Activated CD4-positive, alpha-beta T cell treated with anti-CD3 and anti-CD28 coated beads, Interleukin-2, amount 50 U/mL, for 1 hour (primary cell): ENCODE measurements around the gene TPRN.

ENCODE experiments used
- DNase-seq: peaks from one replicate; pipeline ENCODE4 v3.0.0-alpha.2; 2020

The TPRN gene

DNA sequence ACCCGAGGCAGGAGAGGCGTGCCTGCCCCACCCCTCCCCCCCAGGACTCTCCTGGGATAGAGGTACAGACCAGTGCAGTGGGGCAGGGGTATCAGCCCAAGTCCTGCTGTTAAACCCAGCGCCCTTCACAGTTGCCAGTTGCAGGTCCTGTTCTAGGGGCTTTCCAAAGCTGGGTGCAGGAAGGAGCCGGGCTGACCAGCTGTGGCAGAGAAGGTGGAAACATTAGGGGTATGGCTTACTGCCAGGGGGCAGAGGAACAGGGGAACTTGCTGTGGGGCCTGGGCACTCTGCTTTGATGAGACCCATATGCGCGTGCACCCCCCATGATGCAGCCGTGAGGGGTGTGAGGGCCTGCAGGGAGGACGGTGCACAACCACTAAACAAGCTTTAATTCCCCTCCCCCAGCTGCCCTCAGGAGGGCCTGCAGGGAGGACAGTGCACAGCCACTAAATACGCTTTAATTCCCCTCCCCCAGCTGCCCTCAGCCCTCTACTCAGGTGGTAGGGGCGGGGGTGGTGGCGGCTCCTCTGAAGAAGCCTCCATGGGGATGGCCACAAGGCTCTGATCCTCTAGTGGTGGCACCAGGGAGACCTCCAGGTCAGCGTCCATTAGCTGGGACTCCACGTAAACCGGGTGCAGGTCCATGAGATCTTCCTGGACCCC lies 29.9 kb downstream of the TPRN start:
- DNase-seq, result no peak

DNA sequence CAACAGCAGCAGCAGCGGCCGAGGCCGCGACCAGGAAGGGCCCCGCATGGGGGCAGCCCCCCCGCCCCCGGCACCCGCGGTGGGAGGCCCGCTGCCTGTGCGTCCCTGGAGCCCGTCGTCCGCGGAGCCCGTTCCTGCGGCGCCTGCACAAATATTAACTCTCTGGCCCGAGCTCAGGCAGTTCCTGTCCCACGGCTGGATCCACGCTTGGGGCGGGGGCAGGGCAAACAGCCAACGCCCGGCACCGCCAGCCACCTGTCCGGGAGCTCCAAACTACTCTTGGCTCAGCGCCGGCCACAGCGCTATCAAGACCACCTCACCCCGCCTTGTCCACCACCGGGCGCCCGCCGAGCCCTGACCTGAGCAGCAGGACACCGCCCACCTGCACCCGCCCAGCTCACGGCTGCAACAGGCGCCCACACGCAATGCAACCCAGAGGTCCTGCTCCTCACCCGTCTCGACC lies 30.6 kb downstream of the TPRN start, which contains the start of gene LRRC26:
LRRC26 (minus strand) TSS at position 156 of the 463 bp plus-strand sequence; CDS start at position 48, 108 bp downstream.
- no peak for DNase-seq

DNA sequence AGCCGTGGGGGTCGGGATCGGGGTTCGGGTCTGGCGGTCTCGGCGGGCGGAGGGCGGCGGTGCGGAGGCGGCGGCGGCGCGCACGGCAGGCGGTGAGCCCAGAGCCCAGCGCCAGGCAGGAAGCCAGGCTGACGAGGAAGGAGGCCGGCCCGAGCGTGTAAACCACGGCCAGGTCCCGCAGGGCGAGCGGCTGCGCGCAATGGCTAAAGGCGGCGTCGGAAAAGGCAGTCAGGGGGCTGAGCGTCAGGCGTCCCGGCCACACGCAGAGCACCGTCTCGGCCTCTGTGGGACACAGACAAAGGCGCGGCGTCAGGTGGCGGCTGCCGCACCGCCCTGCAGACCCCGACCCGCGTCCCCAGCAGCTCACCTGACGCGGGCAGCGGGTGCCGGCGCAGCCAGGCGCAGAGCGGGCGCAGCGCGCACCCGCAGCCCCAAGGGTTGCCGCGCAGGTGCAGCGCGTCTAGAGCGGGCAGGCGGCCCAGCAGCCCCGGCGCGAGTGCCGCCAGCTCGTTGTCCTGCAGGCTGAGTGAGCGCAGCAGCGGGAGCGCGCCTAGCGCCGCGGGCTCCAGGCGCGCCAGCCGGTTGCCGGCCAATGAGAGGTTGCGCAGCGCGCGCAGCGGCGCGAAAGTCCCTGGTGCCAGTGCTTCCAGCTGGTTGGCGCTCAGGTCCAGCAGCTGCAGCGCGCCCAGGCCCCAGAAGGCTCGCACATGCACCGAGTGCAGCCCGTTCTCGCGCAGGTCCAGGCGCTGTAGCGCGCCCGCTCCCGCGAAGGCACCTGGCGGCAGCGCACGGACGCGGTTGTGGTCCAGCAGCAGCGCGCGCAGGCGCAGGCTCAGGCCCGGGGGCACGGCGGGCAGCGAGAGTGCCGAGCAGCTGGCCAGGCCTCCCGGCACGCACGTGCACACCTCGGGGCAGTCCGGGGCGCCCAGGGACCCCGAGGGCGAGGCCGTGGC lies 31.4 kb downstream of the TPRN start:
- DNase-seq, result no peak

DNA sequence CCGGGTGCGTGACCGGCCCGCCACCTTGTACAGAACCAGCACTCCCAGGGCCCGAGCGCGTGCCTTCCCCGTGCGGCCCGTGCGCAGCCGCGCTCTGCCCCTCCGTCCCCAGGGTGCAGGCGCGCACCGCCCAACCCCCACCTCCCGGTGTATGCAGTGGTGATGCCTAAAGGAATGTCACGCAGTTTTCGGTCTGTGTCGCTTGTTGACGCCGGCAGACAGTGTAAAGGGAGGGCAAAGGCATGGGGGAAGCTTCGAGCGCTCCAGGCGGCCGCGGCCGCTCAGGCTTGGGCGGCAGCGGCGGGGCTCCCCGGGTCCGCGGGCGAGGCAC lies 32.0 kb downstream of the TPRN start:
- no peak for DNase-seq

DNA sequence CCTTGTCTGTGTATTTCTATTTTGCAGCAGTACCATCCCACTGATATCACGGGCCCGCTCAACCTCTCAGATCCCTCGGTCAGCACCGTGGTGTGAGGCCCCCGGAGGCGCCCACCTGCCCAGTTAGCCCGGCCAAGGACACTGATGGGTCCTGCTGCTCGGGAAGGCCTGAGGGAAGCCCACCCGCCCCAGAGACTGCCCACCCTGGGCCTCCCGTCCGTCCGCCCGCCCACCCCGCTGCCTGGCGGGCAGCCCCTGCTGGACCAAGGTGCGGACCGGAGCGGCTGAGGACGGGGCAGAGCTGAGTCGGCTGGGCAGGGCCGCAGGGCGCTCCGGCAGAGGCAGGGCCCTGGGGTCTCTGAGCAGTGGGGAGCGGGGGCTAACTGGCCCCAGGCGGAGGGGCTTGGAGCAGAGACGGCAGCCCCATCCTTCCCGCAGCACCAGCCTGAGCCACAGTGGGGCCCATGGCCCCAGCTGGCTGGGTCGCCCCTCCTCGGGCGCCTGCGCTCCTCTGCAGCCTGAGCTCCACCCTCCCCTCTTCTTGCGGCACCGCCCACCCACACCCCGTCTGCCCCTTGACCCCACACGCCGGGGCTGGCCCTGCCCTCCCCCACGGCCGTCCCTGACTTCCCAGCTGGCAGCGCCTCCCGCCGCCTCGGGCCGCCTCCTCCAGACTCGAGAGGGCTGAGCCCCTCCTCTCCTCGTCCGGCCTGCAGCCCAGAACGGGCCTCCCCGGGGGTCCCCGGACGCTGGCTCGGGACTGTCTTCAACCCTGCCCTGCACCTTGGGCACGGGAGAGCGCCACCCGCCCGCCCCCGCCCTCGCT lies 32.6 kb downstream of the TPRN start:
- DNase-seq, result no peak

DNA sequence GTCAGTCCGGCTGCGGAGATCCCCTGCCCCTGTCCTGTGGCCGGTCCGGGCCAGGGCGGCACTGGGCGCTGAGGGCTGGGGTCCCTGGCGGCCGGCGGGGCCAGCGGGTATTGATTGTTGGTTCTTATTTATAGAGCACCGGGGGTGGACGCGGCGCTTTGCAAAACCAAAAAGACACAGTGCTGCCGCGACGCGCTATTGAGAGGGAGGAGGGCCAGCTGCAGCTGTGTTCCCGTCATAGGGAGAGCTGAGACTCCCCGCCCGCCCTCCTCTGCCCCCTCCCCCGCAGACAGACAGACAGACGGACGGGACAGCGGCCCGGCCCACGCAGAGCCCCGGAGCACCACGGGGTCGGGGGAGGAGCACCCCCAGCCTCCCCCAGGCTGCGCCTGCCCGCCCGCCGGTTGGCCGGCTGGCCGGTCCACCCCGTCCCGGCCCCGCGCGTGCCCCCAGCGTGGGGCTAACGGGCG lies 33.2 kb downstream of the TPRN start:
- no peak for DNase-seq

DNA sequence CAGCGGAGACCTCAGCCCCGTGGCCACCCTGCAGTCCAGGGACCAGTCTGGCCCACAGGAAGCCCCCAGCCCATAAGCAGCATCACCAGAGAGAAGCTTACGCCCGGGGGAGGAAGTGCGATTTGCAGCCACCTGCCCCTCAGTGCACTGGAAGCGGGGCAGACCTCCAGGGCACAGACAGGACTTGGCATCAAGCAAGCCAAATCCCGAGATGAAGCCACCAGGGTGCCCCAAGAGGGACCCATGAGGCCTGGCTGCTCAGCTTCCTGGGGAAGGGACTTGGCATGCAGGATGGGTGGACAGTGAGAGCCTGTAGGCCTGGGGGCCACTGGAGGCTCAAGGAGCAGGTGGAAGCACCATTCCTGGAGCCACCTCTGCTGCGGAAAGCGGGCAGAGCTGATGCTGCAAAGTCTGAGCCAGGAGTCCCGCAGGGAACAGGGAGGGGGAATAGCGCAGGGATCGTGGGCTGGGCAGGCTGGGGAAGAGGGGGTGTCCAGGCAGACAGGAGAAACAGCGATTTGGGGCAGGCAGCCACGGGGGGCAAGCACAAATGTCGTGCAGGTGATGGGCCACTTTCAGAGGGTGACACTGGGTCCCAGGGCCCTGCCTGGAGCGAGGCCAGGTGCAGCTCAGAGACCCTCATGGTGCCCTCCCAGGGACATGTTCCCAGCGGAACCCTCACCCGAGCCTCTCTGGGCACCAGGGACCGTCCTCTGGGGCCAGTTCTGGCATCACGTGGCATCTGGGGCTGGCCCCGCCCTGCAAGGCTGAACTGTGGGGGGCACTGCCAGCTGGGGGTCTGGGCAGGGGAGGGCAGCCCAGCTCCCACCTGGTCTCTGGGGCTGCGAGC lies 33.9 kb downstream of the TPRN start:
- no peak for DNase-seq

DNA sequence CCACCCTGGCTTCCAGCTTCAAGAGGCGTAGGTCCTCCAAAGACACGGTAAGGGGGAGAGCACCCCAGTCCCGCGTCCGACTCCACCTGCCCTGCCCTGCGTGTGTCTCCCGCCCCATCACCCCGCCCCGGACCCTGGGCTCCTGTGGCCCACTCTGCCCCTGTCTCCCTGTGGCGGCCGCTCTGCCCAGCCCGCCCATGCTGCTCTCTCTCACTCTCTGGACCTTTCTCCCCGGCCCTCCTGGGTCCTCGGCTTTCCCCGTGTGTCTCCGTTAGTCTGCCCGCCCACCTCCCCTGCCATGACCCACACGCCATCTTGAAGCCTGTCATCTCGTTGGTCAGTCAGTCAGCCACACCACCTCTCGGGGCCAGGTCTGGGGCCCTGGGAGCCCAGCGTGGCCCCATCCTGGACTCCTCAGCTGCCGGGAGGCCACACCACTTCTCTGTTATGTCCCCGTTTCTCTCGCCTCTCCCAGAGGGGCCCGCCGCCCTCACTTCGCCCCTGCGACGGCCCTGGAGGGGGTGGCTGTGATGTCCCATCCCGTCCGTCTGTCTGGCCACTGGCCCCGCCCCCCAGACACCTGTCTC lies 35.2 kb downstream of the TPRN start:
- DNase-seq, result no peak

DNA sequence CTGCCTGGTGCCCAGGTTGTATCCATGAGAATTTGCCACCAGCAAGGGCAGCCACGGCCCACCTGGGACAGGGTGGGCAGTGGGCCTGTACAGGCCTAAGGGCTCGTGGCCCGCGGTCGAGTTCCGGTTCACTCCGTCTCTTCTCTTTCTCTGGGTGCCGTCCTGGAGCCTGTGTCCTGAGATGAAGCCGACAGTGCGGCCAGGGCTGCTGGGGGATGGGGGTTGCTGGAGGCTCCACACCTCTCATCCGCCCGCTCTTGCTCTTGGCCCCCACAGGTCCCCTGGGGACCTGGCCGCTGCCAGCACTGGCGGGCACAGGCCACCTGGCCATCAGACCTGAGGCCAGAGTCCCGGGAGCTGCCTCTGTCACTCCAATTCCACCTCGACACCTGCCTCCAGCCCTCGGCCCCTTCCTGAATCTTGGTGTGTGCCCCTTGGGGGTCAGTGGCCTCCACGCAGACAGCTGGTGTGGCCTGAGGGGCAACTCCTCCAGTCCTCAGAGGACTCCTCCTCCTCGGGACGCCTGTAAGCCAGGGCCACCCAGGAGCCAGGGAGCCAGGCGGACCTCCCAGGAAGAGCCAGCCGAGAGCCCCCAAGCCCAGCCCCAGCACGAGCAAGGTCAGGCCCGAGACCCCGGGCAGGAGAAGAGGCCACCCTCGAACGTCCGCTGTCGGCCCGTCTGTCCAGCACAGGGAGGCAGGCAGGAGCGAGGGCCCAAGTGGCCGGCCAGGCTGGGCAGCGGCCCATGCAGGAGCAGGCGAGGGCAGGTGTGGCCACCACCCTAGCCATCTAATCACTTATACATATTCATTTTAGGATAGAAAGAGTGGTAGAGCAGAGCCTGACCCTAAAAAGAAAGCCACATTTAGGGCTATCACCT lies 35.9 kb downstream of the TPRN start:
- DNase-seq, result no peak

DNA sequence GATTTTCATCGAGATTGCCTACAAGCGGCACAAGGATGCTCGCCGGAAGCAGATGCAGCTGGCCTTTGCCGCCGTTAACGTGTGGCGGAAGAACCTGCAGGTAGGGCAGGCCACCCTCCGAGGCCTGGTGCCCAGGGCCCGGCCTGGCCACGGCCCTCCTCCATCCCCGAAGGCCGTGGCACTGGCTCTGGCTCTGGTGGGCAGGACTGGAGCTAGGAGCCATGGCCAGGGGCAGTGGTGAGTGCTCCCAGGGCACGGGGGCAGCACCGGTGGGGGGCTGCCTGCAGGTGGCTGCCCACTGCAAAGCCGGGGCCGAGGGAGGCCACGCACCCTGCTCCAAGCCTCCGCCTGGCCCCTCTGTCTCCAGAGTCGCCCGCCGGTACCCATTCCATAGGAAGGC lies 36.7 kb downstream of the TPRN start:
- no peak for DNase-seq

DNA sequence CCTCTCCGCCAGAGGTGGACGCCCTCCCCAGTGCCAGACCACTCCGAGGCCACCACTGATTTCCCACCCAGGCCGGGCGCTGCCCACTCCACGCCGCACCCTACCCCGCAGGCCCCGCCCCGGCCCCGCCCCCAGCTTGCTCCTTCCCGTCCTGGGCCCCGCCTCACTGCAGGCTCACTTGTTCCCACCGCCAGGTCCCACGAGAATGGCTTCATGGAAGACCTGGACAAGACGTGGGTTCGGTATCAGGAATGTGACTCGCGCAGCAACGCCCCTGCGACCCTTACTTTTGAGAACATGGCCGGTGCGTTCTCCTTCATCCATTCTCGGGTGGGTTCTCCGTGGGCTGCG lies 37.2 kb downstream of the TPRN start:
- DNase-seq, result no peak

DNA sequence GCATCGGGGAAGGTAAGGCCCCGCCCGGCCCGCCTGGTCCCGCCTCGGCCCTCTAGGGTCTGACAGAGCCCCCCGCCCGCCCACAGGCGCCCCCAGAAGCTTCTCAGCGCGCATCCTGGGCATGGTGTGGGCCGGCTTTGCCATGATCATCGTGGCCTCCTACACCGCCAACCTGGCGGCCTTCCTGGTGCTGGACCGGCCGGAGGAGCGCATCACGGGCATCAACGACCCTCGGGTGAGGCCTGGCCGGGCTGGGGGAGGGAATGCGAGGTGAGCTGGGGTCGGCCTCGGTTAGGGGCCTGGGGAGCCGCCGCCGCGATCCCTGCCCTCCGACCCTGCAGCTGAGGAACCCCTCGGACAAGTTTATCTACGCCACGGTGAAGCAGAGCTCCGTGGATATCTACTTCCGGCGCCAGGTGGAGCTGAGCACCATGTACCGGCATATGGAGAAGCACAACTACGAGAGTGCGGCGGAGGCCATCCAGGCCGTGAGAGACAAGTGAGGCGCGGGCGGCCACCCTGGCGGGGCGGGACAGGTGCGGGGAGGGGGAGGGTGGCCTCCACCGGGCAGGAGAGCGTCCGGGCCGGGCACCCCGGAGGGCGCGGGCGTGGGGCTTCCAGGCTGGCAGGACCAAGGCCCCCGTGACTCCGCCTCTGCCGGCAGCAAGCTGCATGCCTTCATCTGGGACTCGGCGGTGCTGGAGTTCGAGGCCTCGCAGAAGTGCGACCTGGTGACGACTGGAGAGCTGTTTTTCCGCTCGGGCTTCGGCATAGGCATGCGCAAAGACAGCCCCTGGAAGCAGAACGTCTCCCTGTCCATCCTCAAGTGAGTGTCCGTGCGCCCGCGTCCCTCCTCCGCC lies 37.8 kb downstream of the TPRN start:
- DNase-seq, result no peak

DNA sequence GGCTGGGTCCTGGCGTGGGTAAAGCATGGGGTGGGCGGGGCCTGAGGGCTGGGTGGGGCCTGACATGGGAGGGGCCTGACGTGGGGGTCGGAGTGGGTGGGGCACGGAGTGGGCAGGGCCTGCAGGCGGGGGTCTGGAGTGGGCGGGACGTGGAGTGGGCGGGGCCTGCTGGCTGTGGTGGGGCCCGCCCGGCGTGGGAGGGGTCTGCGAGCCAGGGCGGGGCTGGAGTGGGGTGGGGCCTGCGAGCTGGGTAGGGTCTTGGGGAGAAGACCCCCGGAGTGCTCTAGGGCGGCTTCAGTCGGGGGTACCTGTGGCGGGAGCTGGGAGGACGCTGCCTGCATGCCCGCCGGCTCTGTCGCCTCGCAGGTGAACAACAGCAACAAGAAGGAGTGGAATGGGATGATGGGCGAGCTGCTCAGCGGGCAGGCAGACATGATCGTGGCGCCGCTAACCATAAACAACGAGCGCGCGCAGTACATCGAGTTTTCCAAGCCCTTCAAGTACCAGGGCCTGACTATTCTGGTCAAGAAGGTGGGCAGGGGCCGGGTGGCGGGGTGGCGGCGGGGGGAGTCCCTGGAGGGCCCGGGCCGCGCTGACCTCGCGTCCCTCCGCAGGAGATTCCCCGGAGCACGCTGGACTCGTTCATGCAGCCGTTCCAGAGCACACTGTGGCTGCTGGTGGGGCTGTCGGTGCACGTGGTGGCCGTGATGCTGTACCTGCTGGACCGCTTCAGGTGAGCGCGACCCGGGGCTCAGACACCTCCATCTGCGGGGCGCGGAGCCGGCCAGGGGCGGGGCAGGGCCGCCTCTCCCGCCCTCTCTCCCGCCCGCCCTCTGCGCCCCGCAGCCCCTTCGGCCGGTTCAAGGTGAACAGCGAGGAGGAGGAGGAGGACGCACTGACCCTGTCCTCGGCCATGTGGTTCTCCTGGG lies 38.7 kb downstream of the TPRN start:
- no peak for DNase-seq

DNA sequence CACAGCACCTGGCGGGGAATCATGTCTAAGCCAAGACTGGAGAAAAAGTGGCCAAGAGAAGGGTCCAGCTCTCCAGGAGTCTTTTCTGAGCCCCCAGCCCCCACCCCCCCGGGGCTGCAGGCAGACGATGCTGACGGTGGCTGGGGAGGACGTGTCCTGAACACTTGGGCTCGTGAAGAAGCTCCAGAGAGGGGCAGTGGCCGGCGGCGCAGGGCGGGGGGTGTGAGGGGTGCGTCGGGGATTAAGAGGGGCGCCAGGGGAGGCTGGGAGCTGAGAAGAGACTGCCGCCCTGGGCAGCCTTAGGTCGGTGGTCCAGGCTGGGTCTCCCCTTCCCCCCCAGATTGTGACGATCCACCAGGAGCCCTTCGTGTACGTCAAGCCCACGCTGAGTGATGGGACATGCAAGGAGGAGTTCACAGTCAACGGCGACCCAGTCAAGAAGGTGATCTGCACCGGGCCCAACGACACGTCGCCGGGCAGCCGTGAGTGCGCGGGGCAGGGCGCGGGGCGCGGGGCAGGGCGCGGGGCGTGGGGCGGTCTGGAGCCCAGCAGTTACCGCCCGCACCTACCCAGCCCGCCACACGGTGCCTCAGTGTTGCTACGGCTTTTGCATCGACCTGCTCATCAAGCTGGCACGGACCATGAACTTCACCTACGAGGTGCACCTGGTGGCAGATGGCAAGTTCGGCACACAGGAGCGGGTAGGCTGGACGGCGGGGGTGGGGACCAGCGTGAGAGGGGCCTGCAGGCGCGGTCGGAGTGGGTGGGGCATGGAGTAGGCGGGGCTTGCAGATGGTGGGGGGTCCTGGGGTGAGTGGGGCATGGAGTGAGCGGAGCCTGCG lies 39.6 kb downstream of the TPRN start:
- DNase-seq, result no peak

DNA sequence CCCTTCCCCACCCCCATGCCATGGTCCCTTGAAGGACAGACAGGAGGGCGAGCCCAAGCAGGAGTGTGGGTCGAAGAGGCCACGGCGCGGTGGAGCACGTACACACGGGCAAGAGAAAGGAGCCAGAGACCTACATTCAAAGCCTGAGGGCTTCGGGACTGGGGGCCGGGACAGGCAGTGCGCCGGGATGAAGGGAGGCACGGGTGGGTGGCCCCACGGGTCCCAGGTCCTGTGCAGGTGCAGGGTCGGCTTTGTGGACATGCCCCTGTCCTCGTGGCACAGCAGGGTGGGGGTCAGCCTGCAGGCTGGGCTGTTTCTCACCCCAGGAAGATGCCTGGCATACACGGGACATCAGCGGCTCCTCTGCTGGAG lies 40.5 kb downstream of the TPRN start:
- DNase-seq, result no peak

DNA sequence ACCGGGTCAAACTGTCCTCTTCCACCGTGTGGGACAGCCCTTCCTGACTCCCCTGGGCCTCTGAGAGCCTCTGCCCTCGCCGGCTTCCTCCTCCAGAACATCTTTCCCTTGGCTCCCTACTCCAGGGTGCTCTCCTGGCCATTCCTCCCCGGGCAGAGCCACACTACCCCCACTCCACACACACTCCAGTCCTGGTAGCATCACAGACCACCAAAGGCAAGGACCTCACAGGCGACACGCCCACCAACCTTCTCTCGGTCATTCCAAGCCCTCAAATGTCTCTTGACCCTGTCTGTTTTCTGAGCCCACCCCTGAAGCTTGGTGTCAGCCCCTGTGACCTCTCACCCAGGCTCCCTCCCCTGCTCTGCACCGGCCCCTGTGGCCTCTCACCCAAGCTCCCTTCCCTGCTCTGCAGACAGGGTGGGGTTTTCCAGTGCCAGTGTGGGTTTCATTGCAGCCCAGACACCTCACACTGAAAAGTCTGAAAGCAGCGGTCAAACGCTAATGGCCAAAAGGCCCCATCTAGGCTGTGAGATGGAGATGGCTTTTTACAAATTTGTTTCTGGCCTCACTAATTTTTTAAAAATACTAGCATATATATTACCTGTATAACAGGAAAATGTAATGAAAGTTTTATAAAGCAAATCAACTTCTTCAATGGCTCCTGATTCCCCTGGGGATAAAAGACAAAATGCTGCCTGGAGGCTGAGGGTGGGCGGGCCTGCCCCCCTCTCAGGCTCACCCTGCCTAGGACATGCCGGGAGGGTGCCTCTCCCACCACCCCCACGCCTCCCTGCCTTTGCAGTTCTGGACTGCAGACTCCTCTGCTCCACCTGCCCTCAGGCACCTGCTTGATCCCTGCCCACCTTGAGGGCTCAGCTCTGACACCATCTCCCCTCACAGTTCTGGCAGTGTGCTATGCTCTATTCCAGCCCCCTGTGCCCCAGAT lies 41.2 kb downstream of the TPRN start:
- DNase-seq, result no peak

DNA sequence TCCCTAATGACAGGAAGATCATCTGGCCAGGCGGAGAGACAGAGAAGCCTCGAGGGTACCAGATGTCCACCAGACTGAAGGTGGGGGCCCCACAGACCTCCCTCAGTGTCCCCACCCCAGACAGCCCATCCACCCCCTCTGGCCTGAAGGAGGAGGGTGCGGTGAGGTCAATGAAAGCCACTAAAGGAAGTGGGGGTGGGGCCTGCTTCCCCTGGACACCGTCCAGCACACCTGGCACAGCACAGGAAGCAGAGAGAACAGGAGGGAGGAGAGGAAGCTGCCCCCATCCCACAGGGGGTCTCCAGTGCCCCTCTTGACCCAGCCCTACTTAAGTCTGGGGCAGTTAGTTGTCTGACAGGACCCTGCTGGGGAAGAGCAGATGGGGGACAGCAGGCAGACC lies 41.9 kb downstream of the TPRN start:
- no peak for DNase-seq
